Measurements from ENCODE around the gene SMTNL1. TPM values are rescaled to one million over a fixed set of nuclear protein-coding genes. Genes with fewer than 3 reads are reported as not detected.

Gene SMTNL1
- total RNA-seq, 4 donors from 2014 or later = not detected

DNA sequence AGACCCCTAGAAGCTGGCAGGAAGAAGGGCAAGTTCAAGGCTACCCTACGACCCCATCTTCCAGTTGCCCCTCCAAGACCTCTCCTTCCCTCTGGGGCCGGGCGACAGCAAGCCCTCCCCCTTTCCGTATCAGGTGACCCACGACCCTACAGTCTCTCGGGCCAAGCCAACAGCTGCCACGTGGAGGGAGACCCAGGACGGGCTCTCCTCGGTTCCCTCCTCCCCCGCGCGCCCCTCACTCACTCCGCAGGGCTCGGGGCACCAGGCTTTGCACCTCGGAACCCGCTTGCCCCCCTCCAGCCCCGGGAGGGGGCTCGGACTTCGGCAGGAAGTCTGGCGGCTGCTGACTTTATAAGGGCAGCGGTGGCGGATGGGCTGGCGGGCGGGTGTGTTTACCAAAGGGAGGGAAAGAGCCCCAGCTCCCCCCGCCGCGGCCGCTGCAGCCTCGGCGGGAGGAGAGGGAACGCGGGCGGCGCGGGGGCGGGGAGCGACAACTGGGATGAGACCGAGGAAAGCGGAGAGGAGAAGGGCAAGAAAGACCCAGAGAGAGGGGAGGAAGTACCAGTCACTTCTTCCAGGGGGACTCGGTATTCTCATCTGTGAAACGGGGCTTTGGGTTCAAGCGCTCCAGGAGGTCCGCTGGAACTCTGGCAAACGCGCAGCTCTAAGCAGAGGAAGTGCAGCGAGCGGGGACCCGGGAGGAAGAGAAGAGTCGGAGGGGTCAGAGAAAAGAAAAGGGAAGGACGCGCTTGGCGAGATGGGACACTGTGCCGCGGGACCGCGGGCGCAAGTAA, 22.7 kb upstream of the SMTNL1 start:
- no peak for DNase-seq
- no peak for TF ChIP-seq POLR2A (IDR thresholded peaks at IDR 0.05)
- TF ChIP-seq, protein P1, sequence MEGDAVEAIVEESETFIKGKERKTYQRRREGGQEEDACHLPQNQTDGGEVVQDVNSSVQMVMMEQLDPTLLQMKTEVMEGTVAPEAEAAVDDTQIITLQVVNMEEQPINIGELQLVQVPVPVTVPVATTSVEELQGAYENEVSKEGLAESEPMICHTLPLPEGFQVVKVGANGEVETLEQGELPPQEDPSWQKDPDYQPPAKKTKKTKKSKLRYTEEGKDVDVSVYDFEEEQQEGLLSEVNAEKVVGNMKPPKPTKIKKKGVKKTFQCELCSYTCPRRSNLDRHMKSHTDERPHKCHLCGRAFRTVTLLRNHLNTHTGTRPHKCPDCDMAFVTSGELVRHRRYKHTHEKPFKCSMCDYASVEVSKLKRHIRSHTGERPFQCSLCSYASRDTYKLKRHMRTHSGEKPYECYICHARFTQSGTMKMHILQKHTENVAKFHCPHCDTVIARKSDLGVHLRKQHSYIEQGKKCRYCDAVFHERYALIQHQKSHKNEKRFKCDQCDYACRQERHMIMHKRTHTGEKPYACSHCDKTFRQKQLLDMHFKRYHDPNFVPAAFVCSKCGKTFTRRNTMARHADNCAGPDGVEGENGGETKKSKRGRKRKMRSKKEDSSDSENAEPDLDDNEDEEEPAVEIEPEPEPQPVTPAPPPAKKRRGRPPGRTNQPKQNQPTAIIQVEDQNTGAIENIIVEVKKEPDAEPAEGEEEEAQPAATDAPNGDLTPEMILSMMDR (IDR thresholded peaks at IDR 0.05) = no peak
- Histone ChIP-seq H3K4me1 (peaks cover 13 to 35% (median 19%) of the 10 kb centered on the region in 3 donors), H3K36me3 (no peaks in the 10 kb centered on the region), H3K4me3 (peak overlapping the region; percentile 36 to 91 (median 77)), H3K9me3 (no peaks in the 10 kb centered on the region), H3K27ac (peak overlapping the region; percentile 62 to 85 (median 71)), H3K27me3 (peaks cover 0 to 25% (median 0%) of the 10 kb centered on the region in 4 donors)
- intact Hi-C loops (cut with DNase I) = no loop called here
- 0 to 1% methylated on average over 14 to 27 of the region's 57 CpGs for WGBS, 2 donors

DNA sequence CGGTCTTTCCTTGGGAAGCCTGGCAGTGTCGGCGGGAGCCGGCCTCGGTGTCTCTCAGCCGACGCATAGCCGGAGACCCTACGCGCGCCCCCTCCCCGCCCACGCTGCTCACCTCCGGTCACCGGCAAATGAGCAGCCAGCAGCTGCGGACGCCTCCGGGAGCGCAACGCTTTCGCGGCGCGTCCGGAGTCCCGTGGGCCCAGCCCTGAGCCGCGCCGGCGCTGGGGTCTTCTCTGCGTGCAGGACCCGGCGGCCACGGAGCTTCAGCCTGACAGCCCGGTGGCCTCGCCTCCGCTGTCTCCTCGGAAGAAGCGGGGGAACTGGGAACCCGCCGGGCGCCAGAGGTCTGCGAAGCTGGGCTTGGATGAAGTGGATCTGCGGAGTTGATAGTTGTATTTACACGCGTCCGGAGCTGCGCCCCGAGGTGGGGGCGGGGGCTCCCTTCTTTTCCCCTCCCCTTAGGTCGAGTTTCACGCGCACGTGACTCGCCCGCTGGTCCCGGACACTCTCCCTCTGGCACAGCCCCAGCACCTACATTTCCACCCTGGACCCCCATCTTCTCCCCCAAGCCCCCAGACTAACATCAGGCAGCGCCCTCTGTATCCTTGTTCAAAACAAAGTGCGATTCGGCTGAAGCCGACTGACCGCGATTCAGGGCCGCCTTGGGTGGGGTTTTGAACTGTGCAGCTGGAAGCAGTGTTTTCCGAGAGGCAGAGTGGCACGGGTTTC, 21.9 kb upstream of the SMTNL1 start, which contains the start of gene SLC43A1:
SLC43A1 (minus strand) TSS at position 371 of the 729 bp plus-strand sequence. CDS start 1,591 bp downstream, outside the sequence.
- Histone ChIP-seq H3K36me3 (no peaks in the 10 kb centered on the region), H3K4me1 (peaks cover 13 to 35% (median 19%) of the 10 kb centered on the region in 3 donors), H3K4me3 (peak within 1 kb of the TSS; percentile 36 to 91 (median 77)), H3K27me3 (peaks cover 0 to 25% (median 0%) of the 10 kb centered on the region in 4 donors), H3K9me3 (no peaks in the 10 kb centered on the region), H3K27ac (peak within 1 kb of the TSS; percentile 62 to 85 (median 71))
- intact Hi-C loops (cut with DNase I) = no loop called here
- no peak for DNase-seq
- 0% methylated on average over 21 to 62 of the region's 66 CpGs for whole genome bisulfite sequencing, 2 donors
- TF ChIP-seq, protein P1 (IDR thresholded peaks at IDR 0.05) = no peak
- peak in 2 of 4 donors; percentile 29 to 47 for TF ChIP-seq POLR2A (IDR thresholded peaks at IDR 0.05)

DNA sequence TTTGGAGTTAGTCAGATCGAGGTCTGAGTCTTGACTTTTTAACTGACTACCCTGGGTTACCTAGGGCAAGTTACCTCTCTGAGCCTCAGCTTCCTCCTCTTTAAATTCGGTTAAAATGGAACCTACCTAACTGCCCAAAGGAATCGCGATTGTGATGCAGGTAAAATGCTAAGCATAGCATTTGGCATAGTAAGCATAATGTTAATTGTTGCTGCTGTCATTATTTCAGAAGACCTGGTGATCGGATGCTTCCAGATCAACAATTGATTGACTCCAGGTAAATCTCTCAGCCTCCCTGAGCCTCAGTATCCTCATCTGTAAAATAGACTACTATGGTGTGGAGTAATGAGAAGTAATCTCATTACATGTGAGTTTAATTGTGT, 21.3 kb upstream of the SMTNL1 start:
- TF ChIP-seq POLR2A (IDR thresholded peaks at IDR 0.05) = no peak
- TF ChIP-seq, protein P1 (IDR thresholded peaks at IDR 0.05) = no peak
- peak overlapping the region in 3 of 4 donors; percentile 67 to 85 (median 75) for H3K27ac ChIP-seq

DNA sequence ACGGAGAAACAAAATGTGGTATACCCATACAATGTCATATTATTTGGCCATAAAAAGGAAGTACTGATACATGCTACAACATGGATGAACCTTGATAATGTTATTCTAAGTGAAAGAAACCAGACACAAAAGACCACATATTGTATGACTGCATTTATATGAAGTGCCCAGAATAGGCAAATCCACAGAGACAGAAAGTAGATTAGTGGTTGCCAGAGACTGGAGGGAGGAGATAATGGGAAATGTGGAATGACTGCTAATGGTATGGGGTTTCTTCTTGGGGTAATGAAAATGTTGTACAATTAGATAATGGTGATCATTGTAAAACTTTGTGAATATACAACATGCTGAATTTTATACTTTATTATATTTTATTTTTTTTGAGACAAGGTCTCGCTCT, 16.3 kb upstream of the SMTNL1 start:
- 88 to 92% methylated on average over 2 of the region's 2 CpGs for WGBS, 2 donors
- intact Hi-C loops (cut with DNase I) = loop anchor here (5.0 kb wide), 1 partner anchor 64 kb away; no protein-coding TSS in a partner anchor
- no peak for TF ChIP-seq POLR2A (IDR thresholded peaks at IDR 0.05)
- TF ChIP-seq, protein P1 (IDR thresholded peaks at IDR 0.05) = no peak
- peaks cover 0 to 2% (median 1%) of the 10 kb centered on the region in 3 donors for H3K4me1 ChIP-seq
- H3K27ac ChIP-seq = no peak overlapping the region
- no peak for DNase-seq
- no peaks in the 10 kb centered on the region for H3K36me3 ChIP-seq
- H3K27me3 ChIP-seq = peaks cover 0 to under 1% (median 0%) of the 10 kb centered on the region in 4 donors
- H3K9me3 ChIP-seq = no peaks in the 10 kb centered on the region
- H3K4me3 ChIP-seq = no peak overlapping the region

More for the DNA sequence above, 21.3 kb upstream of the SMTNL1 start:
- Histone ChIP-seq H3K4me1 (peaks cover 13 to 35% (median 19%) of the 10 kb centered on the region in 3 donors), H3K27me3 (peaks cover 0 to 25% (median 0%) of the 10 kb centered on the region in 4 donors), H3K36me3 (no peaks in the 10 kb centered on the region), H3K4me3 (peak overlapping the region; percentile 36 to 91 (median 77)), H3K9me3 (no peaks in the 10 kb centered on the region)
- intact Hi-C loops (cut with DNase I) = no loop called here
- DNase-seq = no peak
- WGBS, 2 donors = 24 to 29% methylated on average over 3 to 4 of the region's 5 CpGs

Measured in esophagus squamous epithelium (tissue), 5 donors.